MCF 10A (cell line): ENCODE results near the gene RNASEH2B. TPM values are rescaled to one million over a fixed set of nuclear protein-coding genes. Genes with fewer than 3 reads are reported as not detected.

Experiments
- BruUV-seq: library from RNA; stranded (reverse); fragments of 400-500 nt; replicated peaks from 2 replicates; lab custom pipeline; 2021; lab: Mats Ljungman, UMichigan
- CTCF ChIA-PET: fragments of 300-600 bp; sonication (Branson Sonifier 250); formaldehyde crosslinking; extraction: SDS; loops from one replicate; lab custom pipeline; 2021; ENCODE audit warnings: antibody characterized with exemption, inconsistent platforms; lab: Yijun Ruan, JAX
- POLR2A ChIA-PET: fragments of 300-600, 350-650 bp; sonication (Branson Sonifier 250); formaldehyde crosslinking; extraction: SDS; loops from one replicate; lab custom pipeline; 2020; ENCODE audit warnings: antibody characterized with exemption, inconsistent platforms; lab: Yijun Ruan, JAX
- DNase-seq: peaks from one replicate; pipeline ENCODE4 v3.0.0-alpha.2; 2018; ENCODE audit not compliant: unreplicated experiment
- H3K27ac Mint-ChIP-seq: one replicate; pipeline ENCODE4 v1.8.0; 2022; ENCODE audit warnings: mild to moderate bottlenecking, low read depth, mixed read lengths; ENCODE audit not compliant: unreplicated experiment
- H3K27me3 Mint-ChIP-seq: one replicate; pipeline ENCODE4 v1.8.0; 2022; ENCODE audit warnings: mixed read lengths; ENCODE audit not compliant: insufficient read depth, unreplicated experiment
- H3K36me3 Mint-ChIP-seq: one replicate; pipeline ENCODE4 v1.8.0; 2022; ENCODE audit warnings: mild to moderate bottlenecking, moderate library complexity, mixed read lengths; ENCODE audit not compliant: insufficient read depth, unreplicated experiment
- H3K4me1 Mint-ChIP-seq: one replicate; pipeline ENCODE4 v1.8.0; 2022; ENCODE audit warnings: mixed read lengths; ENCODE audit not compliant: insufficient read depth, unreplicated experiment
- H3K4me3 Mint-ChIP-seq: one replicate; pipeline ENCODE4 v1.8.0; 2022; ENCODE audit warnings: mild to moderate bottlenecking, moderate library complexity, mixed read lengths; ENCODE audit not compliant: unreplicated experiment
- H3K9me3 Mint-ChIP-seq: one replicate; pipeline ENCODE4 v1.8.0; 2022; ENCODE audit warnings: mixed read lengths; ENCODE audit not compliant: unreplicated experiment
- CTCF ChIP-seq: fragments of 200-600 bp; IDR thresholded peaks from one replicate; pipeline ENCODE4 v1.8.0; 2022; ENCODE audit warnings: antibody characterized with exemption, mild to moderate bottlenecking; ENCODE audit not compliant: unreplicated experiment
- intact Hi-C: fragments of 100-400 bp; cut with micrococcal nuclease; formaldehyde crosslinking; loops from 2 replicates; pipeline ENCODE4 v1.14.1; 2022
- total RNA-seq: library from RNA; stranded (reverse); gene quantifications from 2 replicates; pipeline ENCODE4 v1.2.3, GENCODE V29; 2022

The RNASEH2B gene
- total RNA-seq, 1 experiment from 2014 or later = 53.3 TPM

DNA sequence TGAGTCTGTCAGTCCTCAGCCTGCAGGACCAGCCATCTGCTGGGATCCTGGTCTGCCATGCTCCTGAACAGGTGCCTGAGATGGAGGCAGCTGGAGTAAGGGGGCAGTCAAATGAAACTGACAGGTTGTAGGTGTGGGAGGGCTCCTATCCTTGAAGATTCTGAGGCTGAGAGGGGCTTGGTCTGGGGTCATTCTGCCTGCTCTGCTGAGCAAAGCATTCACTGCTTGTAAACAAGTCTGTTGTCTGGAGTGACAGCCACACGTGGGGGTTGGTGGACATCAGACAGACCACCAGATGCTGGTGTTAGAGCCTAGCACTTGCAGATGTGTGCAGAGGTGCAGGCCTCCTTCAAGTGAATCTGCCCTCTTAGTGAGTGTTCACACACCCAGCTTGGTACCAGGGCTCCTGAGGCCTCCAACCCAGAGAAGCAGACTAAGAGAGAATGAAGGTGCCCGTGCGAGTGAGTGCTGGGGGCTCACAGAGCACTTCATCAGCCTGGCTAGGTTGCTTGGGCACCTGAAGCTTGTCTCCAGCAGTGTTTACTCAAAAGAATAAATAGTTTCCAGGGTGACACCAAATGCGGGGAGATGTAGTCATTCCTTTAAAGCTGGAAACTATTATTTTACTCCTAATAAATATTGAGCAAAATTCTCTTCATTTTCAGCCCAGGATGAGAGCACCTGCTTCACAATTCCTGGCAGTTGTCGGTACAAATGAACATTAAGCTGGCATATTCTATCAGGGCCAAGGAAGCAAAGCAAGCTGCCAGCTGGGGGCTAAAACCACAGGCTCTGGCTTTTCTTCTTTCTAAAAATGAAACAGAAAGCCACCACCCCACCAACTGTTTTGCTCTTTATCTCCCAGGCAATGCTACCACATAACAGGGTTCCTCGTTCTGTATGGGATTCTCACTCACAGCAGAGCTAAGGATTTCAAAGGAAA, 82.3 kb downstream of the RNASEH2B start:
- POLR2A ChIA-PET = no interaction called here
- no peaks in the 10 kb centered on the region for H3K4me1 Mint-ChIP-seq
- DNase-seq = no peak
- TF ChIP-seq CTCF = no peak
- H3K27ac Mint-ChIP-seq = no peak overlapping the region
- H3K4me3 Mint-ChIP-seq = no peak overlapping the region
- intact Hi-C loops = no loop called here
- H3K27me3 Mint-ChIP-seq = no peaks in the 10 kb centered on the region
- peaks cover 8% of the 10 kb centered on the region for H3K9me3 Mint-ChIP-seq
- no TSS peak for BruUV-seq
- CTCF ChIA-PET = interaction anchor here (0.9 to 1.5 kb wide), 3 partner anchors 21 to 79 kb away, joined by 3 to 4 read pairs (median 4); no protein-coding TSS in a partner anchor
- no peaks in the 10 kb centered on the region for H3K36me3 Mint-ChIP-seq

GRCh38 chr13:50993371-50993770, 83.8 kb downstream of the RNASEH2B start:
- Mint-ChIP-seq H3K27me3 (no peaks in the 10 kb centered on the region), H3K36me3 (no peaks in the 10 kb centered on the region), H3K9me3 (peaks cover 8% of the 10 kb centered on the region), H3K27ac (no peak overlapping the region), H3K4me1 (no peaks in the 10 kb centered on the region), H3K4me3 (no peak overlapping the region)
- TF ChIP-seq CTCF = no peak
- intact Hi-C loops = no loop called here
- DNase-seq = no peak
- BruUV-seq = no TSS peak
- POLR2A ChIA-PET = interaction anchor here (1.2 kb wide), 1 partner anchor 10 kb away, joined by 3 read pairs; no protein-coding TSS in a partner anchor
- CTCF ChIA-PET = interaction anchor here (0.9 kb wide), 1 partner anchor 51 kb away, joined by 3 read pairs; no protein-coding TSS in a partner anchor

GRCh38 chr13:50993934-50994333, 84.3 kb downstream of the RNASEH2B start:
- TF ChIP-seq CTCF = no peak
- intact Hi-C loops = no loop called here
- ChIA-PET CTCF (interaction anchor here (0.9 kb wide), 1 partner anchor 50 kb away, joined by 3 read pairs; no protein-coding TSS in a partner anchor), POLR2A (interaction anchor here (1.2 kb wide), 1 partner anchor 9 kb away, joined by 3 read pairs; no protein-coding TSS in a partner anchor)
- peaks cover 2% of the 10 kb centered on the region for H3K9me3 Mint-ChIP-seq
- DNase-seq = no peak
- no peaks in the 10 kb centered on the region for H3K27me3 Mint-ChIP-seq
- no peaks in the 10 kb centered on the region for H3K36me3 Mint-ChIP-seq
- H3K27ac Mint-ChIP-seq = no peak overlapping the region
- H3K4me3 Mint-ChIP-seq = no peak overlapping the region
- no TSS peak for BruUV-seq
- no peaks in the 10 kb centered on the region for H3K4me1 Mint-ChIP-seq

DNA sequence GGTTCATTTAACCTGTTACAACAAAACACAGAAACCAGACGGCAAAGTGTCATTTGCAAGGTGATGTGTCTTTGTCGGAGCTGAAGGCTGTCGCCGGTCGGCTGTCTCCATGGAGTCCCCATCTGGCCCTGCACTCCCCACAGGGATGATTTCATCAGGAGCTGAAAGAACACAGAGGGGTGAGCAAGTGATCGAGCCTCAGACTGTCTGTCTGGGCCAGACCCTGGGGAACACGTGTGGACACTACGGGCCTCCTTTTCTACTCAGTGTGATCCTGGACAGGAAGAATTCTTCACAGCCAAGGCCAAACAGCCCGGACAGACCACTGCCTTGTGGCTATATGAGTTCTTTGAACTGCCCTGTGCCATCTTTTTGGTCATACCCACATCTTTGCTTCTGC, 85.1 kb downstream of the RNASEH2B start:
- Mint-ChIP-seq H3K4me3 (no peak overlapping the region), H3K9me3 (no peaks in the 10 kb centered on the region), H3K4me1 (peaks cover 1% of the 10 kb centered on the region), H3K27me3 (no peaks in the 10 kb centered on the region), H3K36me3 (no peaks in the 10 kb centered on the region), H3K27ac (no peak overlapping the region)
- BruUV-seq = no TSS peak
- no peak for DNase-seq
- ChIA-PET CTCF (no interaction called here), POLR2A (no interaction called here)
- TF ChIP-seq CTCF = no peak
- intact Hi-C loops = no loop called here
